ENCODE data around the gene SCO2.
A peak's percentile ranks its signal among the peaks of the same experiment; 100 is the strongest.

SCO2 gene, protein sequence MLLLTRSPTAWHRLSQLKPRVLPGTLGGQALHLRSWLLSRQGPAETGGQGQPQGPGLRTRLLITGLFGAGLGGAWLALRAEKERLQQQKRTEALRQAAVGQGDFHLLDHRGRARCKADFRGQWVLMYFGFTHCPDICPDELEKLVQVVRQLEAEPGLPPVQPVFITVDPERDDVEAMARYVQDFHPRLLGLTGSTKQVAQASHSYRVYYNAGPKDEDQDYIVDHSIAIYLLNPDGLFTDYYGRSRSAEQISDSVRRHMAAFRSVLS

DNA sequence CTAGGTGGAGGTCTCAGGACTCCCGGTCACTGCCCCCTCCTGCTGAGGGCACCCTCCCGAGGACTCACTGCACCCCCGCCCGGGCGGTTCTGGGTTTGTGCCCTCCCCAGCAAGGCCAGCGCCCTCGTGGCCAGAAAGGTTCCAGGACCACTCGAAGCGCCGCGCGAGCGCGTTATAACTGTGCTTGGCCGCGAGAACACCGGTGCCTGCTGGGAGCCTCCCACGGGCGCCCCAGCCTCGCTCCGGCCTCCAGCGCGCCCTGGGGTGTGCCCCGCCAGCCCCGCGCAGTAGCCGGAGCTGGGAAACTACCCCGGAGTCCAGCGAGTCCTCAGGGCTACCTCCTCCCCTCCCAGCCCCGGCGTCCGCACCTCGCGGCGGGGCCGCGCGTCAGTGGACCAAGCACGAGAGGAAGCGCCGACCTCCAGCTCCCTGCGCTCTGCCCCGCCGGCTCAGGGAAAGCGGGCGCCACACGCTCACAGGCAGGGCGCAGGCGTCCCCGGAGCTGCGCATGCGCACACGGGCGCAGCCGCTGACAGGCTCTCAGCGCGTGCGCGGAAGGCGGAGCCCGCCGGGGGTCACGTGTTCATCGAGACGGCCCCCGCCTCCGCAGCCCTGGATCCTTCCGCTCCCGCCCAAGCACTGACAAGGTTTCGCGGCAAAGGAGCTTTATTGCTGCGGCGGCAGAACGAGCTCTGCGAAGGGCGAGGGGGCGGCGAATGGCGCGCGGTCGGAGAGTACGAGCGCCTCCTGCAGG is at the start of gene SCO2:
Gene SCO2 (minus strand): TSS at position 495 of the 754 bp plus-strand sequence. CDS start 1,187 bp downstream, outside the sequence.
- peak; percentile 99 for DNase-seq (ENCODE audit: low spot score)

DNA sequence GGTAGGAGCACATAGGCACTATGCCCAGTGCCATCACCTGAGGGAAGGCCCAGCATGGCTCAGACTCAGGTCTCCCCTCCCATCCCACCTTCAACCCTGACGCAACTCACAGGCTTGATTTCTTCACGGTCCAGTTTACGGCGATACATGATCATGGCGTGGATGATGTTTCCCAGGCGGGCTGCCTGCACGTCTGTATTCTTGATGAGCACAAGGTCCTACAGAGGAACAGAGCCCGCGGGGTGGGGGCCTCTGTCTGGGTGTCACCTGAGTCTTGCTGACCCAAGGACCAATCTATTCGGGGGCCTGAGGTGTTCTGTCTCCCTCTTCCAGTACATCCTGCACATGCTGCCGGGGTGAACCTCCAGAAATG is 49.0 kb upstream of the SCO2 start:
- no peak for DNase-seq (ENCODE audit: low spot score)

DNA sequence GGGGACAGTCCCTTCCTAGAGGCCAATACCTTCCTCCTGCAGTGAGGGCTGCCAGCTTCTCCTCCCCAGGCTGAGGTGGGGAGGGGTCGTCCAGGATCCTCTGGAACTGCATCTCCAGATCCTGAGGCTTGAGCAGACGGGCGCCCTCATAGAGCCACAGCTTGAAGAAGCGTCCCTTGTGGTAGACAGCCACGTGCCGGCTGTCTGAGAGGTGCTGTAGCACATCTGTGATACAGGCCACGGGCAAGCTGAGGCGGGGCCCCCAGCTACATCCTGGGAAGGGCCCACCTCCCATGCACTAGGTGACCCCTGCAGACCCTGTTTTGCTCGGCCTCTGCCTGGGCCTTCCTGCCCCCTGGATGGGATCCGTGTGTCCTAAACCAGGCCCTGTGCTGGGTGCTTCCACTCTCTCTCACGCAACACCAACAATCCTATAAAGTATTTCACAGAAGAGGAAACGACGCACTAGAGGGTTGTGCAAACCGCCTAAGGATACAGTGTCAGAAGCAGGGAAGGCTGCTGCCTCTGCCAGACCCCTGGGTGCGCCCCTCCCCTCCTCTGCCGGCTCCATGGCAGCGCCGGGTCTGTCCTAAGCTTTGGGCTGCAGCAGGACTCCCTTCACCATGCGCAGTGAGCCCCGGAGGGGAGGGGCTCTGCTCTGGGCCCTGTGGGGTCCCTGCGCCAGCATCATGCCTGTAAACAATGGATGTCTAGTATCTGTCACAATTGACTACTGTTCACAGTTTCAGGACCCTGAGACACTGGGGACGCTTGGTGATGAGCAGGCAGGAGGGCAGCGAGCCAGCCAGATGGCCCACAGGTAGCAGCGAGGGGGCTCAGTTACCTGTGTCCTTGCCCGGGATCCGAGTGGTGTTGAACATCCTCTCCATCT is 48.3 kb upstream of the SCO2 start:
- no peak for DNase-seq (ENCODE audit: low spot score)

DNA sequence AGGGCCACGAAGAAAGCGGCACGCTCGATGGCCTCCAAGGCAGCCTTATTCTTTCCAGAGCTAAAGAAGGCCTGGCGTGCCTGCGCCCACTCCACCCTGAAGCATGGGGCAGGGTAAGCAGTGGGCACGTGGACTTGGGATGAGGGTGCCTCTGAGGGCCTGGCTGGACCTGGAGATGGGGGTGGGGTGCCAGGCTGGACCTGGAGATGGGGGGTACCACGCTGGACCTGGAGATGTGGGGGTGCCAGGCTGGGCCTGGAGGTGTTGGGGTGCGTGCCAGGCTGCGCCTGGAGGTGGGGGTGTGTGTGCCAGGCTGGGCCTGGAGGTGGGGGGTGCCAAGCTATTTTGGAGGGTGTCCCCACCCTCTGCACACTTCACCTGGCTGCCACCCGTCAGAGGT is 47.6 kb upstream of the SCO2 start:
- DNase-seq (ENCODE audit: low spot score) = no peak

DNA sequence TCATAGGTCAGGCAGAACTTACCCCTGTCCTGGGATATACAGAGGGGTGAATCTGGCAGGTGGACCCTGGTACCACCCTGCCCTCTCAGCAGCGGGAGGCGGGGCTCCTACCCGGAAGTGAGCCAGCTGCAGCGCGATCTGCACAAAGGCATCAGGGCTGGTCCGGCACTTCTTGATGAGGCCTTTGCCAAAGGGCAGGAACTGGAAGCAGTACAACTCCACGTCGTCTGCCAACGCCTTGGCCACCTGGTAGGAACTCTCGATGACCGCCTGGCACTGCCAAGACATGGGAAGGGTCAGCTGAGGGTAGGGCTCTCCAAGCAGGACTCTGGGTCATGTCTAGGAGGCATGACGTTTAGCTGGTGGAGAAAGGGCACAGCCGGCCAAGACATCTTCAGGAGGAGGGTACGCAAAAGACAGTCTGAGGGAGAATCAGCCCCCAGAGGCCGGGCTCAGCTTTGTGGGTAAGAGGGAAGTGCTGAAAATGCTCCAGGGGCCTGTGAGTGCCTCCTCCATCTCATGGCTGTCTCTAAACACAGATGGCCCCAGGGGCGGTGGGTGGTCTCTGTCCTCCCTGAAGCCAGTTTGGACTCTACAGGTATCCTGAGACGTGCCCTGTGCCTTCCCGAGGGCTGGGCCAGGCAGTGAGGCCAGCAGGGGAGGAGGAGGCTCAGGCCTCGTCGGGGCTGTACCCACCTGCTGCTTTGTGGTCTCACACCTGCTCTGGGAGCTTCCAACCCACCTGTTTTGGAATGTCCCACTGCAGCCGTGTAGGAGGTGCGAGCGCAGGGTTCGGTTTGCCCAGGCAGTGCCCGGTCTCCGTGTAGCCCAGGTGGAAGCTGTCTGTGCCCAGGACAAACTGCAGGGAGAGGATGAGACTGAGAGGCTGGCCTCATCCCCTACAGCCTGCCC is 46.1 kb upstream of the SCO2 start:
- DNase-seq (ENCODE audit: low spot score) = peak; percentile 29

DNA sequence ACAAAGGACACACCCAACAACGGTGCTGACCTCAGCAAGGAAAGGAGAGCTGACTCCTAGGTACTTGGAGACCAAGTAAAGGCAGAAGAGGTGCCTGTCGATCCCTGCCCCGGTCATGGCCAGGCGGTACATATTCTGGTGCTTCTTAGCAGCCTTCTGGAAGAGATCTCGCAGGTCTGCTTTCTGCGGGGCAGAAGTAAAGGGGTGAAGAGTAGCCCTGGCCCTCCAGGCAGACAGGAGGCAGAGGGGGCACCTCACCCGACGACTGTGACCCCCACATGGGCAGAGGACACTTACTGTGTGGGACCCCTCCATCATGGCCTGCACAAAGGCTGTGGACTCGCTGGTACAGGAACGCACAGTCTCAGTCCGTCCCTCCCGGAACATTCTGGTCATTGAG is 45.5 kb upstream of the SCO2 start:
- peak; percentile 32 for DNase-seq (ENCODE audit: low spot score)

DNA sequence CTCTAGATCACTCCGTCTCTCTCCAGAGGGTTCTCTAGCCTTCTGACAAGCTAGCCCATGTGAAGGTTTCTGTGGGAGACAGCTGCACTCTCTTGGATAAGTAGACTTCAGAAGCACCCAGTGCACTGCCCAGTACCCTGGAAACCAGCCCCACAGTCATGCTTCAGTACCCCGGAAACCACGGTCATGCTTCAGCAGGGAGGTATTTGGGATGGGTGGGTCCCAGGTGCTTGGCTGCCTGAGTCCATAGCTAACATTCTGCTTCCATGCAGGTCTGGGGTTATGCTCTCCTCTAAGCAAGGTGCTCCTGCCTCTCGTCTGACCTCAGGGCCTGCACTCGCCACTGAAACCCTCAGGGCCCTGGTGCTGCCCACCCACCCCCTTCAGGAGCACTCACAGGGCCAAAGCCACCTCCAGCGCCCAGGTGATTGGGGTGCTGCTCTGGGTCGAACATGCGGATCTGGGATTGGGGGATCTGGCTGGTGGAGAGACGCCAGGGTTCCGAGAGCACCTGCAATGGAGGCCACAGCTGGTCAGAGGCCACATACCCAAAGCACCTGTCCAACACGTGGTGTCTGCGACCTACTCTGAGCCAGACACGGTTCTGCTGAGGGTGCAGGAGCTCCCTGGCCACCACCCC is 44.6 kb upstream of the SCO2 start:
- peak; percentile 26 for DNase-seq (ENCODE audit: low spot score)

DNA sequence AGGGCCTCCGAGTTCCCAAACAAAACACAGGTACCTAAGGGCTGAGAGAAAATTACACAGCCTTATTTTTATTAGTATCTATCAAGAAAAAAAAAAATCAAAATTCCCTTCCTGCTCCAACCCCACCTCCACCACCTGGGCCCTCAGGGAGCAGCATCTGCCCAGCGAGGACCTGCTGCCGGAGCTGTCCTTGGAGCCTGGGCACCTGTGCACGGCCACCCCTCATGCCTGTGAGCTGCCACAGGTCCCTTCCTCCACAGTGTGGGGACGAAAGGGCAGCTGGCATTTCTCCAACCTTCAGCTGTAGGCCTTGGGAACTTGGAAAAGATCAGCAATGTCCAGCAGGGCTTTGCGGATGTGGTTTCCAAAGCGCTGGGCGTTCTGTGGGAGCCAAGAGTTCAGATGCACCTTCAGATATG is 43.7 kb upstream of the SCO2 start:
- peak; percentile 36 for DNase-seq (ENCODE audit: low spot score)

DNA sequence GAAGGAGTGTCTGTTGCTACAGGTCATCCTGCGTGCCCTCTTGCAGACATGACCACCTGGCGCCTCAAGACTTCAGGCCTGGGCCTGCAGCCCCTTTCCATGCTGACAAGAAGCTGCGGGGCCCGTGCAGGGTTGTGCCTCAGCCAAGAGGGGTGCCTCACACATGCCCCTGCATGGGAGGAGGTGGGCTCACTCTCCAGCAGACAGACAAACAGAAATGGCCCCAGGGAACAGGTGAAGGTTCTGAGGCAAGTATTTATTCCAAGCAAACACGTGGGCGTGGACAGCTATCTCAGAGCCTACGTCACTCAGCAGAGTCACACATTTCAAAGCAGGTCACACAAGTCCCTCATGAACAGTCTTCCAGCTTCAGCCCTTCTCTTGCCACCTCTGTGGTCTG is 43.2 kb upstream of the SCO2 start:
- peak; percentile 38 for DNase-seq (ENCODE audit: low spot score)

DNA sequence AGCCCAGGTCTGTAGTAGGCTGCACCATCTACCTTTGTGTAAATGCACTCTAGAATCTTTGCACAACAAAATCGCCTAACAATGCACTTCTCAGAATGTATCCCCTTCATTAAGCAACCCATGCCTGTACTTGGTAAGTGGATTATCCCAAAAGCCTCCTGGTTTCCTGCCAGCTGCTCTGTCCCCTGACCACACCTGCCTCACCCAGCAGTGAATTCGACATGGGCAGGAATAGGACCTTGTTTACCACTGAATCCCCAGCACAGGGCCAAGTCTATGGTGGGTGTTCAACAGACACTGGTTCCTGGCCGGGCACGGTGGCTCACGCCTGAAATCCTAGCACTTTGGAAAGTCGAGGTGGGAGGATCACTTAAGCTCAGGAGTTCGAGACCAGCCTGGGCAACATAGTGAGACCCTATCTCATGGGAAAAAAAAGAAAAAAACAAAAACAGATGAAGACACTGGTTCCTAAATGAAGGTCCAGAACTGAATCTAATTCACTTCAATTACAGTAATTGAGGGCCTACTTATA is 42.4 kb upstream of the SCO2 start:
- DNase-seq (ENCODE audit: low spot score) = no peak

DNA sequence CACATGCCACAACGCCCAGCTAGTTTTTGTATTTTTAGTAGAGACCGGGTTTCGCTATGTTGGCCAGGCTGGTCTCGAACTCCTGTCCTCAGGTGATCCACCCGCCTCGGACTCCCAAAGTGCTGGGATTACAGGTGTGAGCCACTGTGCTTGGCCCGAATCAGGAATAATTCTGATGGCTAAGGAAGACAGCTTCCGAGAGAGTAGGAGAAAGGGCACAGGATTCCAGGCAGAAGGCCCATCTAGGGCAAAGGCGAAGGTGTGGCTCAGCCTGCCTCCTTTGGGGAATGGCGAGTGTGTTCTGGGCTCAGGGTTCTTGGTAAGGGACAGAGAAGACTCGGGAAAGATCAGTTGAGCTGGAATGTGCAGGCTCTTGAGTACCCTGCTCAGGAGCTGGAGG is 38.9 kb upstream of the SCO2 start:
- no peak for DNase-seq (ENCODE audit: low spot score)

DNA sequence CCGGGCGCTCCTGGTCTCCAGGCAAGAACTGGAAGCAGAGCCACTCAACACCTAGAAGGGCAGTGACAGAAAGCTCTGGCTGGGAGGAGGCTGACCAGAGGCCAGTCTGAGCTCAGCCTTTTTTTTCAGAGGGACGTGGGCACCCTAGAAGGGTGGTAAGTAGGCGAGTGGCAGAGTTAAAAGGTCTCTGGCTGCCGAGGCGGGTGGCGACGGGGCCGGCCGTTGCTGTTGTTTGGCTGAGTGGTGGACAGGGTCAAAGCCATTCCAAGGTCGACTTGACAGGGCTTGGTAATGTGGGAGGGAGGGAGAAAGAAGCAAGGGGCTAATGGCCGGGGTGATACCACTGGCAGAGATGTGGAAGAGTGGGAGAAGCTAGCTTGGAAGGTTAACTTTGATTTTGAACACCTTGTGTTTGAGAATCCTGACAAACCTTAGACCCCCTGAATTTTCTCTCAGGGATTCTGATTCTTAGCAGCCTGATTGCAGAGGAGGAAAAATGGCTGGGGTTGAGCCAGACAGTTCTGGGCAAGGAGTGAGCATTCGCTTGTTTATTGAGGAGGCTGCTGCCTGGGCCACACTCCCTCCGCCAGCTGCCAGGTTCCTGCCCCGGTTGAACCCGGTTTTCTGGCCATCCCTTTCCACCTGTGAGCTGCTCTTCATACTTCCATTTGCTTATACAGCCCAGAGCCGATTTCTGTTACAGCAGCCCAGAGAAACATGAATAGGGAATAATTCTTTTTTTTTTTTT is 38.2 kb upstream of the SCO2 start:
- no peak for DNase-seq (ENCODE audit: low spot score)

DNA sequence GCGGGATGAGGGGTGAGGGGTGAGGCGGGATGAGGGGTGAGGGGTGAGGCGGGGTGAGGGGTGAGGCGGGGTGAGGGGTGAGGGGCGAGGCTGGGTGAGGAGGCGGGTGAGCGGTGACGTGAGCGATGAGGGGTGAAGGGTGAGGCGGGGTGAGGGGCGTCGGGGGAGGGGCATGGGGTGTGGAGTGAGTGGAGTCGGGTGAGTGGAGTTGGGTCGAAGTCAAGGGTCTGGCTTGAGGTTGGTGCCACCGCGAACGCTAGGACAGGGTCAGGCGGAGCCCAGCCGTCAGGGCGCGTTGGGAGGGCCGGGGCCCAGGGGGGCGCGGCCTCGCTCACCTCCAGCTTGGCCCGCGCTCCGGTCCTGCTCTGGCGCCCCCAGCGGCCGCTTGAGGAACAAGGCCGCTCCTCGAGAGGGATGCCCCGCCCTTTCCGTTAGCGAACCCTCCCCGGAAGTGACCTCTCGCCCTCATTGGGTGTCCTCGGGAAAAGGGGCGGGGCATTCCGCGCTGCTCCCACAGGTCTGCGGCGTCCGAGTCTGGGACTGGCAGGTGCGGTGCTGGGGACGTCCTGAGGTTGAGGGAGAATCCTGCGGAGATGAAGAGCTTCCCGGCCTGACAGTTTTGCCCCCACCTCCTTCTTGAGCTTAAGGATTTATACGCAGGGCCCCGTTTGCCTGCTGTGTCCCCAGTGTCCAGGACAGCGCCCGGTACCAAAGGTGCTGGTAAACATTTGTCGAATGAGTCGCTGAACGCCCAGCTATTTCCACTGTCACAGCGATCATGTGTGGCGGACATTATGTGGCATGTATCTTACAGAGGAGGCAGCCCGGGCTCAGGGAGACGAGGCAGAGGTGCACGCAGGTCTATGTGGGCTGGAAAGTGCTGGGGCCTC is 37.4 kb upstream of the SCO2 start, which contains the start of gene SYCE3:
Gene SYCE3 (minus strand): TSS at position 397 of the 890 bp plus-strand sequence. CDS start 6,514 bp downstream, outside the sequence.
- peak; percentile 99 for DNase-seq (ENCODE audit: low spot score)

DNA sequence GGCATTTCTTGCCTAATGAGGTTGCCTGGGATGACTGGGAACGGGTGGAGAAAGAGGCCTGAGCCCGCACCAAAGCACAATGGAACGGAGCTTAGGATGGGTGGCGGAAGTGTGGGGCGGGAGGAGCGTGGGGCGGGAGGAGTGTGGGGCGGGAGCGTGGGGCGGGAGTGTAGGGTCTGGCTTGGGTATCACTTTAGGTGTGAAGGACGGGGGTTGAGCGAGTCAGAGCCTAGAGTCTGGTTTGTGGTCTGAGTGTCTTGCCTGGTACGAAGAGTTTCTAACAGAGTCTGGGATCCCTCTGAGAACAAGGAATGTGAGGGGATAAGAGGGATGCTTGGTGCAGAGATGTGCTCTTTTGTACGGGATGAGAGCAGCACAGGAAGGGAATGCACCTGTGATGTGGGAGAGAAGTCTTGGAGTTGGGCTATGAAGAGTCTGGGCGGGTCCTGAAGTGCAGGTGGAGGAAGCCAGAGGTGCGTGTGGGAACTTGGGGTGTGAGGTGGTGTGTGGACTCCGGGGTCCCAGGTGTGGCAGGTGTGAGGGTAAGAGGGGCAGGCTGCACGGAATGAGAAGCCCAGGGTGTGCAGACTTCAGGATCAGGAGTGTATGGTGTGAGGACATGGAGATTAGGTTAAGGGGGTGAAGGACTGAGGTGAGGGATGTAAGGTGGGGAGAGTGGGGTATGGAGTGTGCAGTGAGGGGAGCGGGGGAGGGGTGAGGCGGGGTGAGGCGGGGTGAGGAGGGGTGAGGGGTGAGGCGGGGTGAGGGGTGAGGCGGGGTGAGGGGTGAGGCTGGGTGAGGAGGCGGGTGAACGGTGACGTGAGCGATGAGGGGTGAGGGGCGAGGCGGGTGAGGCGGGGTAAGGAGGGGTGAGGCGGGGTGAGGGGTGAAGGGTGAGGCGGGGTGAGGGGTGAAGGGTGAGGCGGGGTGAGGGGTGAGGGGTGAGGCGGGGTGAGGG is 36.3 kb upstream of the SCO2 start:
- DNase-seq (ENCODE audit: low spot score) = no peak

DNA sequence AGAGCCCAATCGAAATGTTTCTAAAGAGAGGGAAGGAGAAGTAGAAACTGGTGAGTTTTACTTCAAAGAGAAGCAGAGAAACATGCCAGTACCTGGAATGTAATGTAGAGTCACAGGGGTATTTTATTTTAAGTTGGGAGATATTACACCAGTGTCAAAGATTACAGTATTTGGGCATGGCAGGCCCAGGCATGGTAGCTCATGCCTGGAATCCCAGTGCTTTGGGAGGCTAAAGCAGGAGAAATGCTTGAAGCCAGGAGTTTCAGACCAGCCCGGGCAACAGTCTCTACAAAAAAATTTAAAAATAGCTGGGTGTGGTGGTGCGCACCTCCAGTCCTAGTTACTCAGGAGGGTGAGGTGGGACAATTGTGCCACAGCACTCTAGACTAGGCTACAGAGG is 34.6 kb upstream of the SCO2 start:
- no peak for DNase-seq (ENCODE audit: low spot score)

DNA sequence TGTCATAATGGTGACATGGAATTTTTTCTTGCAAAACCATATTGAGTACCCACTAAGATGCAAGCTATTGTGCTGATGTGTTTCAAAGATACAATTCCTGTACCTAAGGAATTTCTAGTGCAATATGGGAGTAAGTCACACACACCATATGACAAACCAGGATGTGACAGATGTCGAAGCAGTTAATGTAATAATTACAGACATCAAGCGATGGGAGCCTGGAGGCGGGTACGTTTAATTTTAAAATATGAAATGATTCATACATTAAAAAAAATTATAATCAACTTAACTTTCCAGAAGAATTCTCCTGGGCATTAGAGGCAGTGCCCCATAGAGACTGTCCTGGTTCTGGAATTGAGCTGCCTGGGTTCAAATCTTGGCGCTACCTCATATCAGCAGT is 31.3 kb upstream of the SCO2 start:
- no peak for DNase-seq (ENCODE audit: low spot score)

DNA sequence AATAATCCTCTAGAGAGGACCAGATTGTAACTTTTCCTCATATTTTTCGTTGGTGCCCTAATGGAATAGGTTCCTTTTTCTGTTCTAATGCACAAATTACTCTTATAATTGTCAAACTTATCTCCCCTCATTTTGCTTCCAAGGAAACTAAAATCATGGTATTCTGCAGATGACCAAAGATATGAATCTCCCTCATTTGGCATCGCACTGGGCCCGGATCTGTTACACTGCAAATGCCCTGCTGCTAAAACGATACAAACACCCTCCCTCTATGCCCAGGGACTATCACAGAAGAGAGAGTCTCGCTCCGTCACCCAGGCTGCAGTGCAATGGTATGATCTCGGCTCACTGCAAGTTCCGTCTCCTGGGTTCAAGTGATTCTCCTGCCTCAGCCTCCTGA is 27.9 kb upstream of the SCO2 start:
- no peak for DNase-seq (ENCODE audit: low spot score)

Measured in ecto neural progenitor cell (in vitro differentiated cells).